Immature natural killer cell (primary cell): ENCODE measurements around the gene PRRT3. TPM values are rescaled to one million over a fixed set of nuclear protein-coding genes. Genes with fewer than 3 reads are reported as not detected.
"Not testable (repeated sequence)": the region's sequence is repeated elsewhere in the genome, so short reads cannot be mapped to it uniquely, and the experiment has no call there.

Source experiments
- DNase-seq, 3 donors: peaks; one replicate each; pipeline ENCODE4 v3.0.0; 2022; ENCODE audit warnings: mixed read lengths in 1 of 3
- H3K27ac Mint-ChIP-seq, 6 donors: one replicate each; pipeline ENCODE4 v1.8.0; 2020; ENCODE audit warnings: mixed read lengths in 6 of 6, mild to moderate bottlenecking in 5 of 6, inconsistent platforms in 4 of 6, moderate library complexity in 3 of 6
- H3K27me3 Mint-ChIP-seq, 3 donors: one replicate each; pipeline ENCODE4 v1.8.0; 2020 to 2021; ENCODE audit warnings: low read depth in 3 of 3, mild to moderate bottlenecking in 3 of 3, mixed read lengths in 3 of 3, moderate library complexity in 3 of 3, inconsistent platforms in 1 of 3
- H3K36me3 Mint-ChIP-seq, 3 donors: one replicate each; pipeline ENCODE4 v1.8.0; 2020; ENCODE audit warnings: mixed read lengths in 3 of 3, inconsistent platforms in 2 of 3, mild to moderate bottlenecking in 2 of 3
- H3K4me1 Mint-ChIP-seq, 2 donors: one replicate each; pipeline ENCODE4 v1.8.0; 2020; ENCODE audit warnings: inconsistent platforms in 2 of 2, mild to moderate bottlenecking in 2 of 2, mixed read lengths in 2 of 2, moderate library complexity in 1 of 2
- H3K4me3 Mint-ChIP-seq, 5 donors: one replicate each; pipeline ENCODE4 v1.8.0; 2020; ENCODE audit warnings: mild to moderate bottlenecking in 5 of 5, mixed read lengths in 5 of 5, inconsistent platforms in 3 of 5, moderate library complexity in 3 of 5
- H3K9me3 Mint-ChIP-seq, 6 donors: one replicate each; pipeline ENCODE4 v1.8.0; 2020; ENCODE audit warnings: mild to moderate bottlenecking in 6 of 6, mixed read lengths in 6 of 6, inconsistent platforms in 4 of 6, moderate library complexity in 3 of 6
- polyA plus RNA-seq, 3 donors: library from polyadenylated mRNA; unstranded; fragments of 300-500 nt; fragmentation: Illumina TruSeq; gene quantifications; one replicate each; pipeline ENCODE4 v1.2.3, GENCODE V29; 2021

The PRRT3 gene
- polyA plus RNA-seq, 3 donors from 2014 or later = 0.32 to 3.4 (median 1.8) TPM

- Mint-ChIP-seq H3K36me3 (no peaks in the 10 kb centered on the region), H3K27ac (peak overlapping the region in 2 of 6 donors; percentile 2 to 59), H3K4me1 (peaks cover 2 to 10% of the 10 kb centered on the region in 2 donors), H3K27me3 (peaks cover 2 to 4% (median 2%) of the 10 kb centered on the region in 3 donors), H3K4me3 (no peak overlapping the region), H3K9me3 (no peaks in the 10 kb centered on the region)
- DNase-seq = no peak
Observed at GRCh38 chr3:9909221-9910013, 42.8 kb downstream of the PRRT3 start.

- no peaks in the 10 kb centered on the region for H3K36me3 Mint-ChIP-seq
- DNase-seq = no peak
- no peak overlapping the region for H3K4me3 Mint-ChIP-seq
- H3K27me3 Mint-ChIP-seq = peaks cover 2 to 4% (median 2%) of the 10 kb centered on the region in 3 donors
- H3K9me3 Mint-ChIP-seq = no peaks in the 10 kb centered on the region
- H3K27ac Mint-ChIP-seq = no peak overlapping the region
- peaks cover 4 to 13% of the 10 kb centered on the region in 2 donors for H3K4me1 Mint-ChIP-seq
Observed at GRCh38 chr3:9908286-9908685, 43.9 kb downstream of the PRRT3 start.

GRCh38 chr3:9906480-9906879 is 45.7 kb downstream of the PRRT3 start:
- H3K27ac Mint-ChIP-seq = no peak overlapping the region
- no peaks in the 10 kb centered on the region for H3K9me3 Mint-ChIP-seq
- peaks cover 17 to 21% of the 10 kb centered on the region in 2 donors for H3K4me1 Mint-ChIP-seq
- DNase-seq = no peak
- H3K36me3 Mint-ChIP-seq = no peaks in the 10 kb centered on the region
- no peak overlapping the region for H3K4me3 Mint-ChIP-seq
- peaks cover 0 to 2% (median 2%) of the 10 kb centered on the region in 3 donors for H3K27me3 Mint-ChIP-seq

DNA sequence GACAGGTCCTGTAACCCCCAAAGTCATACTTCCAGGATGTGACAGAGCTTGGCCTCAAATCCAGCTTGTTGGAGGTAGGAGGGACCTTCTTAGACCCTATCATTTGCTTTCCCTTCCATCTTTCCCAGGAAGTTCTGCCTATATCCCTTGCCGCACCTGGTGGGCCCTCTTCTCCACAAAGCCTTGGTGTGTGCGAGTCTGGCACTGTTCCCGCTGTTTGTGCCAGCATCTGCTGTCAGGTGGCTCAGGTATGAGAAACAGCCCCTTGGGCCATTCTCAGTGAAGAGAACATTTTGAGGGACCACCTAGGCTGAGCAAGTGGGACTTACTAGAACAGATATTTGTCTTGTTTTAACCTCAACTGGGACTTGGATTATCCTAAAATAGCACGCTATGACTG is 48.3 kb downstream of the PRRT3 start:
- Mint-ChIP-seq H3K27me3 (peaks cover 0 to 2% (median 2%) of the 10 kb centered on the region in 3 donors), H3K27ac (peak overlapping the region in 1 of 6 donors; percentile 40), H3K36me3 (no peaks in the 10 kb centered on the region), H3K4me3 (no peak overlapping the region), H3K4me1 (peaks cover 19 to 25% of the 10 kb centered on the region in 2 donors), H3K9me3 (no peaks in the 10 kb centered on the region)
- DNase-seq = no peak

GRCh38 chr3:9903238-9903624 is 49.0 kb downstream of the PRRT3 start:
- Mint-ChIP-seq H3K9me3 (no peaks in the 10 kb centered on the region), H3K36me3 (peaks cover 0 to under 1% (median 0%) of the 10 kb centered on the region in 3 donors), H3K4me3 (no peak overlapping the region), H3K27me3 (peaks cover 0 to 2% (median 2%) of the 10 kb centered on the region in 3 donors), H3K4me1 (peaks cover 19 to 25% of the 10 kb centered on the region in 2 donors), H3K27ac (peak overlapping the region in 1 of 6 donors; percentile 40)
- DNase-seq = no peak

DNA sequence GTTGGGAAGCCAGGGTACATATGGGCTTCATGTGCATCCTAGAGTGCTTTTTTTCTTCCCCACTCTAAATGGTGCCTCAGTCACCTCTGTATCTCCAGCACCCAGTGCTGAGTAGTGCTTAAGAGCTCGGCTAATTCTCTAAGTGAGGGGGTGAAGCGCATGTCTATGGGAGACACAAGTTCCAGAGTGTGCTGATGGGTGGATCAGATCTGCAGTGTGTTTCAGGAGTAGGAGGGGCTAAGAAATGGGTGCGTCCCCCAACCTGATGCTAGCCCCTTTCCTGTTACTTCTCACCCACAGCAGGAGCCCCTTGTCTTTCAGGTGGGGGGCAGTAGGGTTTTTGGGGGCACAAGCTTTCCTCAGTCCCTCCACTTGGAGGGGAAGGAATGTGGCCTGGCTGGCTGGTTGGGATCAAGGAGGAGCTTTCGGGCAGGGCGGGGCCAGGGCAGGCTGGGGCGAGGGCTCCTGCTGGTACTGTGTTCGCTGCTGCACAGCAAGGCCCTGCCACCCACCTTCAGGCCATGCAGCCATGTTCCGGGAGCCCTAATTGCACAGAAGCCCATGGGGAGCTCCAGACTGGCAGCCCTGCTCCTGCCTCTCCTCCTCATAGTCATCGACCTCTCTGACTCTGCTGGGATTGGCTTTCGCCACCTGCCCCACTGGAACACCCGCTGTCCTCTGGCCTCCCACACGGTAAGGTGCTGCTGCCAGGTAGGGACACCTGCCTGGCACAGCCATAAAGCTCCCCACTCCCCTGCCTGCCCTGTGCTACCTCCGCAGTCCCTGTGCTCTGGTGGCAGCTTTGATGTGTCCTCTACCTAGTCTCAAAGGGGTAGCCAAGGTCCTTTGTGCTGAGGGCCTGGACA is 49.6 kb downstream of the PRRT3 start, which contains the start of gene IL17RE:
Gene IL17RE (plus strand): TSS at position 477 of the 866 bp plus-strand sequence. CDS start 85 bp downstream, at position 562.
- H3K27ac Mint-ChIP-seq = peak within 1 kb of the TSS; percentile 29 to 80 (median 41)
- peaks cover 0 to 2% (median 1%) of the 10 kb centered on the region in 3 donors for H3K27me3 Mint-ChIP-seq
- H3K9me3 Mint-ChIP-seq = no peaks in the 10 kb centered on the region
- H3K36me3 Mint-ChIP-seq = peaks cover 0 to 4% (median 0%) of the 10 kb centered on the region in 3 donors
- peak within 1 kb of the TSS in 2 of 5 donors; percentile 12 to 25 for H3K4me3 Mint-ChIP-seq
- H3K4me1 Mint-ChIP-seq = peaks cover 19 to 25% of the 10 kb centered on the region in 2 donors
- no peak for DNase-seq

- no peak for DNase-seq
- peaks cover 0 to 2% (median 0%) of the 10 kb centered on the region in 3 donors for H3K27me3 Mint-ChIP-seq
- peak overlapping the region in 5 of 6 donors; percentile 23 to 80 (median 42) for H3K27ac Mint-ChIP-seq
- H3K9me3 Mint-ChIP-seq = no peaks in the 10 kb centered on the region
- peaks cover 0 to 4% (median 0%) of the 10 kb centered on the region in 3 donors for H3K36me3 Mint-ChIP-seq
- peaks cover 19 to 25% of the 10 kb centered on the region in 2 donors for H3K4me1 Mint-ChIP-seq
- peak overlapping the region in 2 of 5 donors; percentile 12 to 25 for H3K4me3 Mint-ChIP-seq
Observed at GRCh38 chr3:9901967-9902366, 50.2 kb downstream of the PRRT3 start.

- H3K27me3 Mint-ChIP-seq, H3K36me3 Mint-ChIP-seq, H3K9me3 Mint-ChIP-seq, H3K27ac Mint-ChIP-seq, DNase-seq, H3K4me3 Mint-ChIP-seq: not testable (repeated sequence)
- peaks cover 19 to 27% of the 10 kb centered on the region in 2 donors for H3K4me1 Mint-ChIP-seq
Observed at GRCh38 chr3:9900965-9901415, 51.2 kb downstream of the PRRT3 start.

- Mint-ChIP-seq H3K27me3 (no peaks in the 10 kb centered on the region), H3K36me3 (peaks cover 0 to 9% (median 6%) of the 10 kb centered on the region in 3 donors), H3K4me3 (no peak overlapping the region), H3K4me1 (peaks cover 26 to 39% of the 10 kb centered on the region in 2 donors), H3K9me3 (no peaks in the 10 kb centered on the region), H3K27ac (peak overlapping the region in 1 of 6 donors; percentile 35)
- no peak for DNase-seq
Observed at GRCh38 chr3:9899289-9899791, 52.9 kb downstream of the PRRT3 start.

- Mint-ChIP-seq H3K27ac (peak overlapping the region in 4 of 6 donors; percentile 51 to 85 (median 62)), H3K9me3 (no peaks in the 10 kb centered on the region), H3K4me1 (peaks cover 31 to 46% of the 10 kb centered on the region in 2 donors), H3K36me3 (peaks cover 0 to 10% (median 9%) of the 10 kb centered on the region in 3 donors), H3K27me3 (no peaks in the 10 kb centered on the region), H3K4me3 (no peak overlapping the region)
- no peak for DNase-seq
Observed at GRCh38 chr3:9898467-9899241, 53.6 kb downstream of the PRRT3 start.

DNA sequence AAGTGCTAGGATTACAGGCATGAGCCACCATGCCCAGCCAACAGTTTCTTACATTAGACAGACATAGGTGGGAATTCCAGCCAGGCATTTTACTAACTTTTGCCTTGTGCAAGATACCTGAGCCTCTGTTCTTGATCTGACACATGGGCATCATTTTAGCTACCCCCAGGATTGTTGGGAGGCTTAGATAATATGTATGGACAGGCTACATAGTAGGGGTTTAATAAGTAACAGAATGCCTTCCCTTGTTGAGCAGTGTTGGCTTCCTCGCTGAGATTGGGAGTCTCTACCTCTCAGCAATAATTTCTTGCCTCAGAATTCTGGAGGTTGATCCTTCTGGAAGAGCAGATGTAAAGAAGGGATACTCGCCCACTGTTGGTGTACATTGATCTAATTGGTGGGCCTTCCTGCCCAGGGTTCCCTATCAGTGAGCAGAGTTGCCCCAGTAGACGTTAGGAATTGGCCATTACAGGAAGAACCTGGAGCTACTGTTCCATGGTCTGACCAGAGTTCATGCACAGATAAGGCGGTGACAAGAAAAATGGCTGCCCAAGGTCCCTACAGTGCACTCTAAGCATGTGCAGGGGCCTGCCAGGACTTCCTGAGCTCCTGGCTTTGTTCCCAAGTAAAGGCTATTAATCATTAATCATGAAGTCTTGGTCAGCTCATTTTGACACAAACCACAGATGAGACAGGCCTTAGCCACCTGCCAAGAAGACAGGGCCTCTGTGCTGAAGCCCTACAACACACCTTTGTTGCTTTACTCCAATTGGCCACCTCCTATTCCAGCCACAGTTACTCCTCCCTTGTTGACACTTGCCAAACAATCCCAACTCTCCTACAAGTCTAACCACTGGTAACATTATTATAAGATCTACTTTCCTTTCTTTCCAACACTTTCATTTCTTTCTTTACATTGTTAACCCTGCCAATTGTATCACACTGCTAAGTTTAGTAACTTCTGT is 54.5 kb downstream of the PRRT3 start:
- Mint-ChIP-seq H3K4me1 (peaks cover 29 to 47% of the 10 kb centered on the region in 2 donors), H3K27ac (peak overlapping the region; percentile 24 to 85 (median 44)), H3K36me3 (peaks cover 5 to 15% (median 12%) of the 10 kb centered on the region in 3 donors), H3K27me3 (no peaks in the 10 kb centered on the region), H3K4me3 (no peak overlapping the region), H3K9me3 (no peaks in the 10 kb centered on the region)
- no peak for DNase-seq
